ENCODE measurements around the gene ZDHHC1.

ZDHHC1 gene

GRCh38 chr16:67433131-67433719, 16.9 kb upstream of the ZDHHC1 start:
- peaks cover 24% of the 10 kb centered on the region for H3K27me3 Mint-ChIP-seq
- H3K36me3 Mint-ChIP-seq (ENCODE audit: insufficient read depth), result peaks cover 2% of the 10 kb centered on the region
- no peak for ATAC-seq (replicated peaks; ENCODE audit: extremely low read depth, poor library complexity, severe bottlenecking)
- H3K4me3 Mint-ChIP-seq, result no peak overlapping the region
- H3K4me1 Mint-ChIP-seq, result peaks cover 5% of the 10 kb centered on the region
- no peak overlapping the region for H3K27ac Mint-ChIP-seq (ENCODE audit: low read depth)
- DNase-seq (ENCODE audit: low spot score in 2 of 2), result no peak
- H3K9me3 Mint-ChIP-seq, result no peaks in the 10 kb centered on the region

GRCh38 chr16:67432506-67432890, 16.2 kb upstream of the ZDHHC1 start:
- Mint-ChIP-seq H3K27ac (ENCODE audit: low read depth) (no peak overlapping the region), H3K36me3 (ENCODE audit: insufficient read depth) (peaks cover 2% of the 10 kb centered on the region), H3K4me1 (peaks cover 5% of the 10 kb centered on the region), H3K27me3 (peaks cover 31% of the 10 kb centered on the region), H3K9me3 (no peaks in the 10 kb centered on the region), H3K4me3 (no peak overlapping the region)
- DNase-seq (ENCODE audit: low spot score in 2 of 2) (no peak), ATAC-seq (replicated peaks; ENCODE audit: extremely low read depth, poor library complexity, severe bottlenecking) (no peak)

DNA sequence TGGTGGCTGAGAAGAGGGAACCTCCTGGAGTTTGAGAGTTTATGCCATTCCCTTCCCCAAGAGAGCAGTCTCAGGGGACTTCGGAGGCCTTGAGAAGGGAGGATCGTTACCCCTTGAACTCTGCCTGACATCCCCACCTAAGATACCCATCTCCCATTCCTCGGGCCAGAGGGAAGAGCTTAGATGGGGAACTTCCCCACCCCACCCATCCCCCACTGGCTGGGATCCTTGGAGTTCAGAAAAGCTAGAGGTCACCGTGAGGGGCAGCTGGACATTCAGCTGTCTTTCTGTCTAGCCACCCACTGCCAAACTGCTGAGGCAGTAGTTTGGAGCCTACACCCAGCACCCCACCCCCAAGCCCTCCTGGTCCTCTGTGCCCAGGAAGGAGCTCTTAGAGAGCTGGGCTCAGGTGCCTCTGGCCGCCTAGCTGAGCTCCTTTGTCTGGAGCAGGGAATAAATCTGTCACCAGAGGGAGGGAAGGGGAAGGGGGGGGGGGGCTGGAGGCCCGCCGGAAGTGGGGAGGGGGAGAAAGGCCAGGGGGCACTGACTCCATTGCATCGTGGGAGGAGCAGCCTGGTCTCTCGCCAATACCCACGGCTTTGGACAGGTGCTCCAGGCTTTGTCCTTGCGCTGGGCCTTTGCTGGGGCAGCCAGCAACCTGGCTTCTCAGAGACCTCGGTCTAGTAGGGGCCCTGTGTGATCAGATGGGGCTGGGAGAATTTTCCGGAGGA, 15.7 kb upstream of the ZDHHC1 start:
- peaks cover 2% of the 10 kb centered on the region for H3K36me3 Mint-ChIP-seq (ENCODE audit: insufficient read depth)
- ATAC-seq (replicated peaks; ENCODE audit: extremely low read depth, poor library complexity, severe bottlenecking) (no peak), DNase-seq (ENCODE audit: low spot score in 2 of 2) (no peak)
- peaks cover 37% of the 10 kb centered on the region for H3K27me3 Mint-ChIP-seq
- no peaks in the 10 kb centered on the region for H3K9me3 Mint-ChIP-seq
- H3K4me1 Mint-ChIP-seq, result peaks cover 5% of the 10 kb centered on the region
- H3K27ac Mint-ChIP-seq (ENCODE audit: low read depth), result no peak overlapping the region
- H3K4me3 Mint-ChIP-seq, result peak overlapping the region; percentile 50

- Mint-ChIP-seq H3K4me1 (peaks cover 5% of the 10 kb centered on the region), H3K36me3 (ENCODE audit: insufficient read depth) (peaks cover 2% of the 10 kb centered on the region), H3K9me3 (no peaks in the 10 kb centered on the region), H3K27me3 (peaks cover 44% of the 10 kb centered on the region), H3K4me3 (peak within 1 kb of the TSS; percentile 83), H3K27ac (ENCODE audit: low read depth) (no peak within 1 kb of the TSS)
- DNase-seq (ENCODE audit: low spot score in 2 of 2) (no peak), ATAC-seq (replicated peaks; ENCODE audit: extremely low read depth, poor library complexity, severe bottlenecking) (no peak)
These were observed 14.9 kb upstream of the ZDHHC1 start, which contains the start of gene HSD11B2 for GRCh38 chr16:67430977-67431774. TSS of gene HSD11B2 (plus strand) at chr16:67431121. CDS start at chr16:67431249, 128 bp downstream.

GRCh38 chr16:67430504-67430976, 14.3 kb upstream of the ZDHHC1 start:
- Mint-ChIP-seq H3K4me1 (peaks cover 5% of the 10 kb centered on the region), H3K27ac (ENCODE audit: low read depth) (no peak overlapping the region), H3K9me3 (no peaks in the 10 kb centered on the region), H3K36me3 (ENCODE audit: insufficient read depth) (peaks cover 2% of the 10 kb centered on the region), H3K27me3 (peaks cover 48% of the 10 kb centered on the region), H3K4me3 (peak overlapping the region; percentile 83)
- ATAC-seq (replicated peaks; ENCODE audit: extremely low read depth, poor library complexity, severe bottlenecking) (peak; percentile 53), DNase-seq (ENCODE audit: low spot score in 2 of 2) (no peak)

DNA sequence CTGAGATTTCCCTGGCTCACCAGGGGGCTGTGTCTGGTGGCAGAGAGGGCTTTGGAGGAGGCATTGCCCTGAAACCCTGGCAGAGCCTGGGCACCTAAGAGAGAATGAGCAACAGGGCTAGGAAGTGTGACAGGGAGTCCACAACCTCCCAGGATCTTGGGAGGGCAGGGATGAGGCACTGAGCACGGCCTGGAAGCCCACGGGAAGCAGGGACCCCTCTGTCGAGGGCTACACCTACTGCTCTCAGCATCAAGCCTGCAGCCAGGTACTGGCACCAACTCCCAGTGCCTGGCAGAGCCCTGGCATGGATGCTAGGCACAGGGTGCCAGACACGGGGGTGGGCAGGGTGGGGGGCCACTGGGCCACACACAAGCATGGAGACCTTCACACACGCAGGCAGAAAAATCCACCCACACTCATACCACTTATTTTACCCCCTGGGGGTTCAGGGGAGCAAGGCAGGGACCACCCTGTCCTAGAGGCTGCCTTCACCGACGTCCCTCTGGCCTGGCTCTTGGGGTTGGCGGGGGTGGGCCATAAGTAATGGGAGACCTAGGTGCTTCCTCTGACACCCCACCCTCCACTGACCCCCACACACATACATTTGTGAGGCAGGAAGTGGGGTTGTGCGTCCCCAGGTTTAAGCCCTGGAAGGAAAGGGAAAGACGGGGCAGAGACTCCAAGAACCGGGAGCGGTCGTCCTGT, 13.7 kb upstream of the ZDHHC1 start:
- Mint-ChIP-seq H3K4me3 (peak overlapping the region; percentile 83), H3K4me1 (peaks cover 5% of the 10 kb centered on the region), H3K27ac (ENCODE audit: low read depth) (no peak overlapping the region), H3K36me3 (ENCODE audit: insufficient read depth) (peaks cover 2% of the 10 kb centered on the region), H3K9me3 (no peaks in the 10 kb centered on the region), H3K27me3 (peaks cover 54% of the 10 kb centered on the region)
- DNase-seq (ENCODE audit: low spot score in 2 of 2) (no peak), ATAC-seq (replicated peaks; ENCODE audit: extremely low read depth, poor library complexity, severe bottlenecking) (no peak)

DNA sequence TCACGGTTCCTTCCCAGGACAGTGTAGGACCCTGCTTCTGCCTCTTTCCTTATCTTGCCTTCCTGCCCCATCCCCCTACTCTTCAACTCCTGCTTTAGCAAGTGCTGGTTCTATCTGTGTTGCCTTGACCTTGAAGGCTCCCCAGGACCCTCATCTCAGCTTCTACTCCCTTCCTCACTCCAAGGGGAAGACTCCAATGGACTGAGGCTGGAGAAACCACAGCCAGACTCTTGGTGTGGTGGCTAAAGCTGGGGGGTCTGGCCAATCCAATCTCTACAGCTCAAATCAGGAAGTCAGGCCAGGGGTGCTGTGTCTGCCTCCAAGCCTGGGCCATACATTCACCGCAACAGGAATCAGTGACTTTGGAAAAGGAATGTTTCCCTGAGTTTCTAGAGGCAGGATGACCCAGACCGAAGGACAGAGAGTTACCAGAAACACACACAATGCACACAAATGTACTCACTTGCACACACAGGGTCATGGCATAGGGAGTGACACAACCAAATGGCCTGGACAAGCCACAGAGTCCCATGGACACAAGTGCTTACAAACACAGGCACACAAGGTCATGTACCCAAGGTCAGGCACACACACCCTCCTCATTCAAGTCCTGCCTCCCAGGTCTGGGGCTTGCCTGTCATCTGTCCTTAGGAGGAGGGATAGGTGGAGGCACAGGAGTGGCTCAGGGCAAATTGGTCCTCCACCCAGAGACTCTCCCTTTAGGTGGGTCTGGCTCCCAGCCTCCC, 12.9 kb upstream of the ZDHHC1 start:
- DNase-seq (ENCODE audit: low spot score in 2 of 2) (no peak), ATAC-seq (replicated peaks; ENCODE audit: extremely low read depth, poor library complexity, severe bottlenecking) (no peak)
- Mint-ChIP-seq H3K4me1 (peaks cover 5% of the 10 kb centered on the region), H3K36me3 (ENCODE audit: insufficient read depth) (peaks cover 2% of the 10 kb centered on the region), H3K27ac (ENCODE audit: low read depth) (no peak overlapping the region), H3K9me3 (no peaks in the 10 kb centered on the region), H3K27me3 (peaks cover 57% of the 10 kb centered on the region), H3K4me3 (peak overlapping the region; percentile 83)

- ATAC-seq (replicated peaks; ENCODE audit: extremely low read depth, poor library complexity, severe bottlenecking) (peak; percentile 46), DNase-seq (ENCODE audit: low spot score in 2 of 2) (peak; percentile 23 to 40)
These were observed 12.0 kb upstream of the ZDHHC1 start for GRCh38 chr16:67428146-67428731.

GRCh38 chr16:67426950-67427349, 10.7 kb upstream of the ZDHHC1 start:
- Mint-ChIP-seq H3K27me3 (peaks cover 76% of the 10 kb centered on the region), H3K27ac (ENCODE audit: low read depth) (no peak overlapping the region)

More at GRCh38 chr16:67428146-67428731, 12.0 kb upstream of the ZDHHC1 start:
- H3K27ac Mint-ChIP-seq (ENCODE audit: low read depth), result no peak overlapping the region
- H3K36me3 Mint-ChIP-seq (ENCODE audit: insufficient read depth), result peaks cover 2% of the 10 kb centered on the region
- H3K9me3 Mint-ChIP-seq, result no peaks in the 10 kb centered on the region
- H3K4me3 Mint-ChIP-seq, result no peak overlapping the region
- peaks cover 66% of the 10 kb centered on the region for H3K27me3 Mint-ChIP-seq
- H3K4me1 Mint-ChIP-seq, result peaks cover 5% of the 10 kb centered on the region

DNA sequence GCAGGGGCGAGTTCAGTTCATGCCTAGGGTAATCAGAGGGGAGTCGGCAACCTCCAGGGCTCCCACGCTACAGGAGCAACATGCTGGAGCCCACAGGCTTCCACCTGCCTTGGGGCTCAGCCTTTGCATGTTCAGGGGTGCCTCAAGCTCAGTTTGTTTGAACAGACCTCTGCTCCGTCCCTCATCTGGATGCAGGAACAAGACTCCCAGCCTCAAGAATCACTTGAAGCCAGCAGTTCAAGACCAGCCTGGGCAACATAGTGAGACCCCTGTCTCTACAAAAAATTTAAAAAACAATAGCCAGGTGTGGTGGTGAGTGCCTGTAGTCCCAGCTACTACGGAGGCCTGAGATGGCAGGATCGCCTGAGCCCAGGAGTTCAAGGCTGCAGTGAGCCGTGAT, 9.7 kb upstream of the ZDHHC1 start:
- H3K4me3 Mint-ChIP-seq, result no peak overlapping the region
- DNase-seq (ENCODE audit: low spot score in 2 of 2) (no peak), ATAC-seq (replicated peaks; ENCODE audit: extremely low read depth, poor library complexity, severe bottlenecking) (no peak)
- no peaks in the 10 kb centered on the region for H3K9me3 Mint-ChIP-seq
- peaks cover 5% of the 10 kb centered on the region for H3K4me1 Mint-ChIP-seq
- H3K36me3 Mint-ChIP-seq (ENCODE audit: insufficient read depth), result peaks cover 2% of the 10 kb centered on the region
- peaks cover 76% of the 10 kb centered on the region for H3K27me3 Mint-ChIP-seq
- no peak overlapping the region for H3K27ac Mint-ChIP-seq (ENCODE audit: low read depth)

More at GRCh38 chr16:67426950-67427349, 10.7 kb upstream of the ZDHHC1 start:
- no peak for ATAC-seq (replicated peaks; ENCODE audit: extremely low read depth, poor library complexity, severe bottlenecking)
- DNase-seq (ENCODE audit: low spot score in 2 of 2), result no peak
- peaks cover 5% of the 10 kb centered on the region for H3K4me1 Mint-ChIP-seq
- H3K36me3 Mint-ChIP-seq (ENCODE audit: insufficient read depth), result peaks cover 2% of the 10 kb centered on the region
- H3K4me3 Mint-ChIP-seq, result no peak overlapping the region
- no peaks in the 10 kb centered on the region for H3K9me3 Mint-ChIP-seq

GRCh38 chr16:67425580-67425979, 9.3 kb upstream of the ZDHHC1 start:
- H3K36me3 Mint-ChIP-seq (ENCODE audit: insufficient read depth), result peaks cover 2% of the 10 kb centered on the region
- DNase-seq (ENCODE audit: low spot score in 2 of 2), result no peak
- H3K27me3 Mint-ChIP-seq, result peaks cover 75% of the 10 kb centered on the region
- H3K9me3 Mint-ChIP-seq, result no peaks in the 10 kb centered on the region
- no peak for ATAC-seq (replicated peaks; ENCODE audit: extremely low read depth, poor library complexity, severe bottlenecking)
- H3K4me1 Mint-ChIP-seq, result peaks cover 5% of the 10 kb centered on the region
- no peak overlapping the region for H3K27ac Mint-ChIP-seq (ENCODE audit: low read depth)
- H3K4me3 Mint-ChIP-seq, result no peak overlapping the region

Data from central memory CD8-positive, alpha-beta T cell (primary cell).